H9 (cell line): ENCODE data around the gene SAC3D1. TPM values are rescaled to one million over a fixed set of nuclear protein-coding genes. Genes with fewer than 3 reads are reported as not detected.

Experiments
- DNase-seq: peaks from one replicate; pipeline ENCODE4 v3.0.0-alpha.2; 2017
- H2AFZ ChIP-seq: one replicate; pipeline ENCODE4 v1.6.1; 2013; ENCODE audit warnings: mild to moderate bottlenecking, low read length, control low read depth, moderate library complexity
- H2AK5ac ChIP-seq: 2 replicates; pipeline ENCODE4 v1.6.1; 2013; ENCODE audit warnings: low read length, control low read depth, mixed read lengths; ENCODE audit not compliant: insufficient read length
- H2BK120ac ChIP-seq: one replicate; pipeline ENCODE4 v1.6.1; 2013; ENCODE audit warnings: low read depth, mild to moderate bottlenecking, low read length, control low read depth, inconsistent platforms; ENCODE audit not compliant: poor library complexity, severe bottlenecking
- H2BK12ac ChIP-seq: 2 replicates; pipeline ENCODE4 v1.6.1; 2013; ENCODE audit warnings: low read length, control low read depth, mixed read lengths, low read depth; ENCODE audit not compliant: insufficient read length
- H2BK15ac ChIP-seq: 2 replicates; pipeline ENCODE4 v1.6.1; 2013; ENCODE audit warnings: low read depth, low read length, control low read depth
- H2BK20ac ChIP-seq: one replicate; pipeline ENCODE4 v1.6.1; 2013; ENCODE audit warnings: low read depth, mild to moderate bottlenecking, low read length, control low read depth, inconsistent platforms; ENCODE audit not compliant: poor library complexity, severe bottlenecking
- H2BK5ac ChIP-seq: 2 replicates; pipeline ENCODE4 v1.6.1; 2013; ENCODE audit warnings: low read length, control low read depth, mixed read lengths; ENCODE audit not compliant: insufficient read length
- H3K14ac ChIP-seq: 2 replicates; pipeline ENCODE4 v1.6.1; 2013; ENCODE audit warnings: low read length, control low read depth; ENCODE audit not compliant: insufficient read depth
- H3K18ac ChIP-seq: 2 replicates; pipeline ENCODE4 v1.6.1; 2013; ENCODE audit warnings: low read depth, mild to moderate bottlenecking, mixed read lengths, low read length, control low read depth; ENCODE audit not compliant: insufficient read length
- H3K23ac ChIP-seq: 2 replicates; pipeline ENCODE4 v1.6.1; 2013; ENCODE audit warnings: low read length, control low read depth, mixed read lengths, low read depth; ENCODE audit not compliant: insufficient read length
- H3K23me2 ChIP-seq: 2 replicates; pipeline ENCODE4 v1.6.1; 2013; ENCODE audit warnings: low read depth, mild to moderate bottlenecking, mixed read lengths, low read length, control low read depth; ENCODE audit not compliant: insufficient read length, poor library complexity, severe bottlenecking
- H3K27ac ChIP-seq: 2 replicates; pipeline ENCODE4 v1.5.1; 2013; ENCODE audit warnings: low read length, control low read depth, mixed read lengths, low read depth; ENCODE audit not compliant: insufficient read length
- H3K27me3 ChIP-seq: 2 replicates; pipeline ENCODE4 v1.6.1; 2013; ENCODE audit warnings: low read length, control low read depth, inconsistent platforms; ENCODE audit not compliant: insufficient read depth
- H3K4ac ChIP-seq: 2 replicates; pipeline ENCODE4 v1.6.1; 2013; ENCODE audit warnings: low read depth, mild to moderate bottlenecking, control low read depth, inconsistent platforms, low read length, moderate library complexity
- H3K4me1 ChIP-seq: 2 replicates; pipeline ENCODE4 v1.6.1; 2013; ENCODE audit warnings: low read length, control low read depth, inconsistent platforms; ENCODE audit not compliant: insufficient read depth
- H3K4me2 ChIP-seq: 2 replicates; pipeline ENCODE4 v1.6.1; 2013; ENCODE audit warnings: low read length, control low read depth, mixed read lengths; ENCODE audit not compliant: insufficient read length, insufficient read depth
- H3K56ac ChIP-seq: 2 replicates; pipeline ENCODE4 v1.6.1; 2013; ENCODE audit warnings: low read depth, mild to moderate bottlenecking, mixed read lengths, low read length, control low read depth; ENCODE audit not compliant: insufficient read length
- H3K79me1 ChIP-seq: 2 replicates; pipeline ENCODE4 v1.6.1; 2013; ENCODE audit warnings: low read depth, mild to moderate bottlenecking, moderate library complexity, low read length, control low read depth, inconsistent platforms; ENCODE audit not compliant: insufficient read depth, poor library complexity, severe bottlenecking
- H3K79me2 ChIP-seq: 2 replicates; pipeline ENCODE4 v1.6.1; 2013; ENCODE audit warnings: low read length, control low read depth, inconsistent platforms; ENCODE audit not compliant: insufficient read depth
- H3K9ac ChIP-seq: 2 replicates; pipeline ENCODE4 v1.6.1; 2013; ENCODE audit warnings: low read length, control low read depth, mixed read lengths; ENCODE audit not compliant: insufficient read length; ENCODE audit errors: extremely low read depth
- H3K9me3 ChIP-seq: one replicate; pipeline ENCODE4 v1.6.1; 2013; ENCODE audit warnings: low read depth, low read length, inconsistent platforms; ENCODE audit not compliant: control insufficient read depth
- H3T11ph ChIP-seq: one replicate; pipeline ENCODE4 v1.6.1; 2013; ENCODE audit warnings: mild to moderate bottlenecking, low read length, control low read depth, inconsistent platforms
- H4K20me1 ChIP-seq: one replicate; pipeline ENCODE4 v1.6.1; 2013; ENCODE audit not compliant: control insufficient read depth, insufficient read length, insufficient read depth
- H4K5ac ChIP-seq: 2 replicates; pipeline ENCODE4 v1.6.1; 2013; ENCODE audit warnings: low read depth, mild to moderate bottlenecking, mixed read lengths, low read length, control low read depth; ENCODE audit not compliant: insufficient read length
- H4K8ac ChIP-seq: replicated peaks from 2 replicates; pipeline ENCODE4 v1.6.1; 2013; ENCODE audit warnings: low read length, control low read depth, mixed read lengths, low read depth; ENCODE audit not compliant: insufficient read length
- H4K91ac ChIP-seq: 2 replicates; pipeline ENCODE4 v1.6.1; 2013; ENCODE audit warnings: low read depth, mild to moderate bottlenecking, moderate library complexity, mixed read lengths, low read length, control low read depth; ENCODE audit not compliant: insufficient read length
- H3K27ac Mint-ChIP-seq, 3 experiments: 2 replicates in 2 of 3; 3 replicates in 1 of 3; pipeline ENCODE4 v1.8.0; 2020 to 2021; ENCODE audit warnings: mixed read lengths in 3 of 3, mild to moderate bottlenecking in 1 of 3, moderate library complexity in 1 of 3
- H3K27me3 Mint-ChIP-seq: 2 replicates; pipeline ENCODE4 v1.8.0; 2021; ENCODE audit warnings: low read depth, mild to moderate bottlenecking, moderate library complexity, mixed read lengths
- H3K36me3 Mint-ChIP-seq, 3 experiments: 2 replicates in 2 of 3; 3 replicates in 1 of 3; pipeline ENCODE4 v1.8.0; 2020 to 2021; ENCODE audit warnings: low read depth in 3 of 3, mixed read lengths in 3 of 3; ENCODE audit not compliant: insufficient read depth in 1 of 3
- H3K4me1 Mint-ChIP-seq, 2 experiments: 2 replicates each; pipeline ENCODE4 v1.8.0; 2020; ENCODE audit warnings: mixed read lengths in 2 of 2
- H3K4me3 Mint-ChIP-seq, 2 experiments: 2 replicates in 1 of 2; 3 replicates in 1 of 2; pipeline ENCODE4 v1.8.0; 2020 to 2021; ENCODE audit warnings: mild to moderate bottlenecking in 2 of 2, mixed read lengths in 2 of 2, moderate library complexity in 1 of 2
- H3K9me3 Mint-ChIP-seq, 2 experiments: 2 replicates in 1 of 2; 3 replicates in 1 of 2; pipeline ENCODE4 v1.8.0; 2020; ENCODE audit warnings: mild to moderate bottlenecking in 2 of 2, mixed read lengths in 2 of 2, moderate library complexity in 1 of 2
- CTCF ChIP-seq: fragments of 200-600 bp; sonication (generic); conservative IDR thresholded peaks from 3 replicates; pipeline ENCODE4 v1.8.0; 2021; ENCODE audit warnings: antibody characterized with exemption, mild to moderate bottlenecking
- WGBS: extraction: QIAGEN DNeasy Blood & Tissue Kit; methylation state at CpG from one replicate; pipeline ENCODE4 v1.1.7; 2013; ENCODE audit warnings: missing lambda C conversion rate, low lambda C conversion rate, mixed read lengths; ENCODE audit not compliant: insufficient read length; ENCODE audit errors: extremely low coverage; 5-methylcytosine and 5-hydroxymethylcytosine counted together
- total RNA-seq: library from RNA; stranded (reverse); gene quantifications from 2 replicates; pipeline ENCODE4 v1.2.1, GENCODE V29; 2021

The SAC3D1 gene
- total RNA-seq, 1 experiment from 2014 or later: 20.7 TPM

- no peak overlapping the region for H3K9ac ChIP-seq
- H4K20me1 ChIP-seq: no peaks in the 10 kb centered on the region
Measured at GRCh38 chr11:65063532-65063931, 22.5 kb downstream of the SAC3D1 start.

More at GRCh38 chr11:65063532-65063931, 22.5 kb downstream of the SAC3D1 start:
- no peak overlapping the region for H3T11ph ChIP-seq
- Mint-ChIP-seq H3K36me3 (no peaks in the 10 kb centered on the region), H3K9me3 (no peaks in the 10 kb centered on the region), H3K27ac (no peak overlapping the region; a peak in 1 of 7 replicates), H3K4me1 (peaks cover 25 to 33% of the 10 kb centered on the region in 2 experiments), H3K27me3 (peaks cover 8% of the 10 kb centered on the region), H3K4me3 (no peak overlapping the region)
- no peak overlapping the region for H3K23ac ChIP-seq
- no peak overlapping the region for H4K91ac ChIP-seq
- no peak overlapping the region for H2BK5ac ChIP-seq
- H3K14ac ChIP-seq: no peak overlapping the region
- no peak overlapping the region for H3K56ac ChIP-seq
- H3K27ac ChIP-seq: no peak overlapping the region
- H2BK15ac ChIP-seq: no peak overlapping the region
- H3K23me2 ChIP-seq: no peaks in the 10 kb centered on the region
- no peak overlapping the region for H2AFZ ChIP-seq
- no peak overlapping the region for H2BK20ac ChIP-seq
- no peak for TF ChIP-seq CTCF
- H4K8ac ChIP-seq: no peak overlapping the region
- H3K9me3 ChIP-seq: no peaks in the 10 kb centered on the region
- H3K79me2 ChIP-seq: no peaks in the 10 kb centered on the region
- H2BK12ac ChIP-seq: no peak overlapping the region
- no peak overlapping the region for H4K5ac ChIP-seq
- no peak overlapping the region for H3K18ac ChIP-seq
- H3K27me3 ChIP-seq: no peaks in the 10 kb centered on the region
- no peak overlapping the region for H3K4me2 ChIP-seq
- H2BK120ac ChIP-seq: no peak overlapping the region
- H3K4ac ChIP-seq: no peak overlapping the region
- H3K79me1 ChIP-seq: no peaks in the 10 kb centered on the region
- WGBS: no CpG with 5 or more reads among the region's 3 CpGs
- DNase-seq: no peak
- H2AK5ac ChIP-seq: no peak overlapping the region
- H3K4me1 ChIP-seq: peaks cover 6% of the 10 kb centered on the region; the same call in 1 of the 2 replicates
